ENCODE data around the gene MAML3.

The MAML3 gene

GRCh38 chr4:139810710-139811109 is 343.3 kb downstream of the MAML3 start:
- H3K9me3 Mint-ChIP-seq = peaks cover 28% of the 10 kb centered on the region
- H3K27ac Mint-ChIP-seq = no peak overlapping the region
- no peak for TF ChIP-seq CTCF (IDR thresholded peaks at IDR 0.05)
- no peaks in the 10 kb centered on the region for H3K27me3 Mint-ChIP-seq (ENCODE audit: low read depth, poor library complexity)
- peaks cover 72% of the 10 kb centered on the region for H3K4me1 Mint-ChIP-seq
- no peak for DNase-seq
- H3K4me3 Mint-ChIP-seq = no peak overlapping the region
- H3K36me3 Mint-ChIP-seq (ENCODE audit: low read depth) = peaks cover 33% of the 10 kb centered on the region

GRCh38 chr4:139809757-139810140 is 344.2 kb downstream of the MAML3 start:
- DNase-seq = no peak
- Mint-ChIP-seq H3K36me3 (ENCODE audit: low read depth) (peaks cover 33% of the 10 kb centered on the region), H3K4me3 (peak overlapping the region; percentile 9), H3K27me3 (ENCODE audit: low read depth, poor library complexity) (no peaks in the 10 kb centered on the region), H3K9me3 (peaks cover 28% of the 10 kb centered on the region), H3K4me1 (peaks cover 63% of the 10 kb centered on the region), H3K27ac (peak overlapping the region; percentile 97)
- no peak for TF ChIP-seq CTCF (IDR thresholded peaks at IDR 0.05)

- peak overlapping the region; percentile 97 for H3K27ac Mint-ChIP-seq
- no peaks in the 10 kb centered on the region for H3K27me3 Mint-ChIP-seq (ENCODE audit: low read depth, poor library complexity)
- H3K36me3 Mint-ChIP-seq (ENCODE audit: low read depth) = peaks cover 33% of the 10 kb centered on the region
- peaks cover 56% of the 10 kb centered on the region for H3K4me1 Mint-ChIP-seq
- H3K4me3 Mint-ChIP-seq = peak overlapping the region; percentile 9
- peaks cover 28% of the 10 kb centered on the region for H3K9me3 Mint-ChIP-seq
- no peak for TF ChIP-seq CTCF (IDR thresholded peaks at IDR 0.05)
- peak; percentile 41 for DNase-seq
These were observed 344.9 kb downstream of the MAML3 start for GRCh38 chr4:139808808-139809756.

- H3K27ac Mint-ChIP-seq = peak overlapping the region; percentile 97
- H3K4me1 Mint-ChIP-seq = peaks cover 55% of the 10 kb centered on the region
- no peak for TF ChIP-seq CTCF (IDR thresholded peaks at IDR 0.05)
- H3K36me3 Mint-ChIP-seq (ENCODE audit: low read depth) = peaks cover 35% of the 10 kb centered on the region
- peak overlapping the region; percentile 9 for H3K4me3 Mint-ChIP-seq
- no peak for DNase-seq
- peaks cover 28% of the 10 kb centered on the region for H3K9me3 Mint-ChIP-seq
- no peaks in the 10 kb centered on the region for H3K27me3 Mint-ChIP-seq (ENCODE audit: low read depth, poor library complexity)
These were observed 345.6 kb downstream of the MAML3 start for GRCh38 chr4:139808381-139808807.

GRCh38 chr4:139807483-139807882 is 346.5 kb downstream of the MAML3 start:
- no peaks in the 10 kb centered on the region for H3K27me3 Mint-ChIP-seq (ENCODE audit: low read depth, poor library complexity)
- peaks cover 28% of the 10 kb centered on the region for H3K9me3 Mint-ChIP-seq
- DNase-seq = no peak
- TF ChIP-seq CTCF (IDR thresholded peaks at IDR 0.05) = no peak
- no peak overlapping the region for H3K4me3 Mint-ChIP-seq
- H3K4me1 Mint-ChIP-seq = peaks cover 55% of the 10 kb centered on the region
- peak overlapping the region; percentile 97 for H3K27ac Mint-ChIP-seq
- peaks cover 34% of the 10 kb centered on the region for H3K36me3 Mint-ChIP-seq (ENCODE audit: low read depth)
